K562 (cell line): Measurements from ENCODE around the gene ANO7. TPM values are rescaled to one million over a fixed set of nuclear protein-coding genes. Genes with fewer than 3 reads are reported as not detected.
A peak's percentile ranks its signal among the peaks of the same experiment; 100 is the strongest.

Source experiments
- CEBPZ ChIP-seq: fragments of 150-350 bp; IDR thresholded peaks from 2 replicates; pipeline ENCODE4 v1.6.1; 2014; ENCODE audit warnings: low read depth, mild to moderate bottlenecking, low read length, borderline replicate concordance
- CTBP1 ChIP-seq: fragments of 450-650 bp; IDR thresholded peaks from 2 replicates; pipeline ENCODE4 v1.6.1; 2016; ENCODE audit warnings: borderline replicate concordance
- E2F6 ChIP-seq, 2 experiments: IDR thresholded peaks; 2 replicates each; pipeline ENCODE4 v1.6.1; 2011; ENCODE audit warnings: borderline replicate concordance in 1 of 2, control low read depth in 1 of 2, low read depth in 1 of 2, low read length in 1 of 2, mild to moderate bottlenecking in 1 of 2, mixed read lengths in 1 of 2, moderate library complexity in 1 of 2; ENCODE audit not compliant: insufficient read depth in 1 of 2, insufficient read length in 1 of 2, poor library complexity in 1 of 2, severe bottlenecking in 1 of 2; ENCODE audit errors: extremely low read depth in 1 of 2
- GATAD2B ChIP-seq: fragments of 450-650 bp; IDR thresholded peaks from 2 replicates; pipeline ENCODE4 v1.6.1; 2017; ENCODE audit warnings: mild to moderate bottlenecking, borderline replicate concordance
- MEF2A ChIP-seq: IDR thresholded peaks from 2 replicates; pipeline ENCODE4 v1.6.1; 2011; ENCODE audit warnings: low read depth, mild to moderate bottlenecking, low read length, moderate library complexity; ENCODE audit not compliant: control insufficient read depth
- NEUROD1 ChIP-seq: fragments of 150-350 bp; IDR thresholded peaks from 2 replicates; pipeline ENCODE4 v1.6.1; 2014; ENCODE audit warnings: borderline replicate concordance, low read length, low read depth; ENCODE audit not compliant: partially characterized antibody
- NFE2 ChIP-seq: IDR thresholded peaks from 2 replicates; pipeline ENCODE4 v1.6.1; 2014; ENCODE audit warnings: antibody characterized with exemption, low read depth
- REST ChIP-seq, 2 experiments: fragments of 450-650 bp; formaldehyde crosslinking in 1 of 2; IDR thresholded peaks; 2 replicates each; pipeline versions ENCODE4 v1.4.0 to v1.6.1; 2014 to 2020; ENCODE audit warnings: mild to moderate bottlenecking in 2 of 2, borderline replicate concordance in 1 of 2, low read depth in 1 of 2
- SAP30 ChIP-seq: fragments of 200-600 bp; sonication (generic); IDR thresholded peaks from 2 replicates; pipeline ENCODE4 v1.6.1; 2012; ENCODE audit warnings: borderline replicate concordance, low read depth, mild to moderate bottlenecking, moderate library complexity, low read length, control low read depth, inconsistent platforms; ENCODE audit not compliant: insufficient read depth, poor library complexity, severe bottlenecking
- SIN3A ChIP-seq, 2 experiments: fragments of 150-350 bp in 1 of 2; IDR thresholded peaks; 2 replicates each; pipeline ENCODE4 v1.6.1; 2011 to 2016; ENCODE audit warnings: borderline replicate concordance in 2 of 2, low read depth in 2 of 2, low read length in 2 of 2, mild to moderate bottlenecking in 2 of 2, moderate library complexity in 2 of 2; ENCODE audit not compliant: control insufficient read depth in 1 of 2
- TEAD2 ChIP-seq: fragments of 450-650 bp; IDR thresholded peaks from 2 replicates; pipeline ENCODE4 v1.6.1; 2016; ENCODE audit warnings: missing genetic modification characterization, control low read depth, missing compliant biosample characterization
- ZNF224 ChIP-seq: sonication (generic); formaldehyde crosslinking; IDR thresholded peaks from 2 replicates; pipeline ENCODE4 v1.8.0; 2022; ENCODE audit warnings: mild to moderate bottlenecking, missing genetic modification reagents
- polyA plus RNA-seq, 8 experiments: library from polyadenylated mRNA; depleted of rRNA in 4 of 8; stranded (reverse) in 5 of 8; unstranded in 3 of 8; fragments of >200 nt; fragmentation: Nextera tagmentation in 2 of 8; fragmentation: Illumina TruSeq in 1 of 8; extraction: Ambion mirVana in 2 of 8; extraction: Trizol in 1 of 8; gene quantifications; 2 replicates each; pipeline versions ENCODE4 v1.2.1 to v1.2.3, GENCODE V29; 2011 to 2014; ENCODE audit warnings: inconsistent platforms in 1 of 8, missing spikeins in 1 of 8
- total RNA-seq, 7 experiments: library from RNA; depleted of rRNA in 6 of 7; stranded (reverse); fragments of >200 nt in 6 of 7; fragmentation: Illumina TruSeq in 2 of 7; extraction: Trizol in 2 of 7; gene quantifications; 2 replicates each; pipeline versions ENCODE4 v1.2.1 to v1.2.3, GENCODE V29; 2011 to 2021; ENCODE audit warnings: low replicate concordance in 1 of 7

The ANO7 gene
- total and polyA plus RNA-seq, 9 of the 15 experiments (the other 6 are each of a cell fraction or from before 2014, with no cell fraction given), result 0.28 to 5.1 (median 1.1) TPM

- TF ChIP-seq REST (IDR thresholded peaks at IDR 0.05; ENCODE audit: borderline replicate concordance), result peak; percentile 42
- TF ChIP-seq REST (CRISPR knock-in tag; IDR thresholded peaks at IDR 0.05; ENCODE audit: low read depth), result no peak
- peak; percentile 63 for TF ChIP-seq NEUROD1
- TF ChIP-seq TEAD2 (tag), result no peak
- no peak for TF ChIP-seq MEF2A
- 0 out of 2 replicates have a peak, but pooled peaks have one; percentile 37 for TF ChIP-seq GATAD2B
- TF ChIP-seq CTBP1, result peak; percentile 50; the same call in 1 of the 2 replicates
- peak; percentile 59 to 79 for TF ChIP-seq E2F6 (IDR thresholded peaks at IDR 0.05; ENCODE audit: borderline replicate concordance in 1 of 2, extremely low read depth in 1 of 2, insufficient read depth in 1 of 2, insufficient read length in 1 of 2, low read depth in 1 of 2, low read length in 1 of 2, poor library complexity in 1 of 2, severe bottlenecking in 1 of 2)
- no peak for TF ChIP-seq ZNF224 (CRISPR knock-in tag)
- no peak for TF ChIP-seq NFE2
- peak; percentile 53 for TF ChIP-seq SAP30
- TF ChIP-seq CEBPZ, result no peak
- peak; percentile 77 to 92; a peak in 3 of 4 replicates for TF ChIP-seq SIN3A (IDR thresholded peaks at IDR 0.05; ENCODE audit: borderline replicate concordance in 2 of 2, control insufficient read depth in 1 of 2, low read depth in 2 of 2, low read length in 2 of 2)
These were observed 39.4 kb upstream of the ANO7 start, which contains the start of gene PASK (continued) for GRCh38 chr2:241148891-241149674.
